Hematopoietic multipotent progenitor cell treated with erythropoietin and hydrocortisone succinate and interleukin-3 and kit ligand, for 17 days (in vitro differentiated cells): ENCODE data around the gene CCDC107.
"Not testable (repeated sequence)": the region's sequence is repeated elsewhere in the genome, so short reads cannot be mapped to it uniquely, and the experiment has no call there.

Experiments
- DNase-seq: peaks from one replicate; pipeline ENCODE4 v3.0.0-alpha.2; 2015; ENCODE audit warnings: low spot score

Gene CCDC107

DNA sequence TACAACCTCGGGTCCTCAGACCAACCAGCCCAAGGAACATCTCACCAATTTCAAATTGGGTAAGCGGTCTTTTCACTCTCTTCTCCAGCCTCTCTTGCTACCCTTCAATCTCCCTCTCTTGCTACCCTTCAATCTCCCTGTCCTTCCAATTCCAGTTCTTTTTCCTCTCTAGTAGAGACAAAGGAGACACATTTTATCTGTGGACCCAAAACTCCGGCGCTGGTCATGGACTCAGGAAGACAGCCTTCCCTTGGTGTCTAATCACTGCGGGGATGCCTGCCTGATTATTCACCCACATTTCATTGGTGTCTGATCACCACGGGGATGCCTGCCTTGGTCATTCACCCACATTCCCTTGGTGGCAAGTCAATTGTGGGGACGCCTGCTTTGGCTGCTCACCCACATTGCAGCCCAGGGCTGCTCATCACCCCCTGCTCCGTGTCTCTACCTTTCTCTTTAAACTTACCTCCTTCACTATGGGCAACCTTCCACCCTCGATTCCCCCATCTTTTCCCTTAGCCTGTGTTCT lies 20.6 kb upstream of the CCDC107 start:
- DNase-seq: not testable (repeated sequence)

GRCh38 chr9:35638751-35639150 lies 19.3 kb upstream of the CCDC107 start:
- not testable (repeated sequence) for DNase-seq

DNA sequence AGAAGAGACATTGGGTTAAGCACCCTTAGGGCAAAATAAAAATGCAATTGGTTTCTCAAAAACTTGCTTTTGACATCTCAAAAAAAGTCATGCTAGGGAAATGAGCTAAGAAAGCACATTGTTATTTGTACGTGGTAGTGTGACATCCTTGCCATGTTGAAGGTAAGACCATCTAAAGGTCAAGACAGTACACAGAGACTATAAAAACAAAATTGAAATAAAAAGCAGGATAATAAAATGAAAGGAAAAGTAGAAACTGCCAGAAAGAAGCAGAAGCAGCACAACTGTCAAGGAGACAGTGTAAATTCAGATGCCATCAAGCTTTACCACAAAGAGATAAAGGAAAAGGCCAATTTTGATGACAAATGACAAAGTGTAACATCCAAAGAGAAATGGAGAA lies 18.9 kb upstream of the CCDC107 start:
- not testable (repeated sequence) for DNase-seq

GRCh38 chr9:35639631-35640030 lies 18.5 kb upstream of the CCDC107 start:
- DNase-seq: no peak

- DNase-seq: not testable (repeated sequence)
Observed at GRCh38 chr9:35640431-35640830, 17.7 kb upstream of the CCDC107 start.

- DNase-seq: not testable (repeated sequence)
Observed at GRCh38 chr9:35641478-35641877, 16.6 kb upstream of the CCDC107 start.

DNA sequence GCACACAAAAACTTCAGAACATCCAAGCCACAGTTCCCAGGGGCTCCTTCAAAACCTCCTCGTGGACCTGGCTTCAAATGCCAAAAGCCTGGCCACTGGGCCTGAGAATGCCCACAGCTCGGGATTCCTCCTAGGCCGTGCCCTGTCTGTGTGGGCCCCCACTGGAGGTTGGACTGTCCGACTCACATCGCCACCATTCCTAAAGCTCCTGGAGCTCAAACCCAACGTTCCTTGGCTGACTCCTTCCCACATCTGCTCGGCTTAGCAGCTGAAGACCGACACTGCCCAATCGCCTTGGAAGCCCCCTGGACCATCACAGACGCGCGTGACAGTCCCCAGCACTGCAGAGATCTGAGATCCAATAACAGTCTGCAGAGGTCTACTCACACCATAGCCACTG lies 15.0 kb upstream of the CCDC107 start:
- no peak for DNase-seq

- DNase-seq: not testable (repeated sequence)
Observed at GRCh38 chr9:35645736-35646135, 12.4 kb upstream of the CCDC107 start.

- no peak for DNase-seq
Observed at GRCh38 chr9:35646153-35646532, 11.9 kb upstream of the CCDC107 start.

- peak; percentile 87 for DNase-seq
Observed at GRCh38 chr9:35646533-35647265, 11.4 kb upstream of the CCDC107 start.

GRCh38 chr9:35649431-35650340 lies 8.4 kb upstream of the CCDC107 start:
- no peak for DNase-seq

DNA sequence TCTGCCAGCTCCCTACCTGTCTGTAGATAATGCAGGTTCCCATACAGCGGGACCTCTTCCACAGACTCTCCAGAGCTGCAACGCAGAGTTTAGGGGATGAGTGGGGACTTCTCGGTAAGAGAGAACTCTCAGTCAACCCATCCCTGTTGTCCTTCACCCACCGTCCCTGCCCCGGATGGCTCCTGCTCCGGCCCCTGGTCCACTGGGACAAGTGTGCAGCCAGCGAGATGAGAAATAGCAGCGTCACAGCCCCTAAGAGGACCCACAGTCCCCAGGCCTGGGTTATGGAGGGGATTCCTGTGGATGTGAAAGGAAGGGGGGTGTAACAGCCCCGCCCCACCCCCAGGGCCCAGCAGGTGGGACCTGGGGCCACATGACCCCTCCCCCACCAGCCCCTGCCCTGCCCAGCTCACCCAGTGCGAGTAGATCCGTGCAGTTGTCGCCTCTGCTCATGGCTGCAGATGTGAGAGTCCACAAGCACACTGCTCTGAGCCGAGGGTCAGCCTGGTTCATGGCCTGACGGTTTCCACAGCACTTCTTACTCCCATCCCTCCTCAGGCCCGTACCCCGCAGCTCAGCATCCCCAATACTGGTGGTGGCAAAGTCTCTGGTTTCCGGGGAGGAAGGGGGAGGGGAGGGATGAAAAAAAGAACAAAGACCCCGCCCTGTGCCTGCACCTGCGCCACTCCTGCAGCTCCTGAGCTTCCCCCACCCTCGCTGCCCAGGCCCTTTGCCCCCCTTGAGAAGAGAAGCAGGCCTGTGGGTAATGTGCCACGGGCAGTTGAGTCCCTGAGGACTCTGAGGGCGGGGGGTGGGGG lies 7.5 kb upstream of the CCDC107 start, which contains the start of gene SIT1:
Gene SIT1 (minus strand): TSS at position 591 of the 818 bp plus-strand sequence. CDS start 78 bp downstream, at position 513.
- no peak for DNase-seq

GRCh38 chr9:35651956-35652828 lies 5.9 kb upstream of the CCDC107 start:
- no peak for DNase-seq

- no peak for DNase-seq
Observed at GRCh38 chr9:35652829-35653209, 5.3 kb upstream of the CCDC107 start.

GRCh38 chr9:35653611-35654010 lies 4.5 kb upstream of the CCDC107 start:
- no peak for DNase-seq

- no peak for DNase-seq
Observed at GRCh38 chr9:35656348-35656747, 1.7 kb upstream of the CCDC107 start.

GRCh38 chr9:35656831-35657545 lies 1.1 kb upstream of the CCDC107 start:
- no peak for DNase-seq

DNA sequence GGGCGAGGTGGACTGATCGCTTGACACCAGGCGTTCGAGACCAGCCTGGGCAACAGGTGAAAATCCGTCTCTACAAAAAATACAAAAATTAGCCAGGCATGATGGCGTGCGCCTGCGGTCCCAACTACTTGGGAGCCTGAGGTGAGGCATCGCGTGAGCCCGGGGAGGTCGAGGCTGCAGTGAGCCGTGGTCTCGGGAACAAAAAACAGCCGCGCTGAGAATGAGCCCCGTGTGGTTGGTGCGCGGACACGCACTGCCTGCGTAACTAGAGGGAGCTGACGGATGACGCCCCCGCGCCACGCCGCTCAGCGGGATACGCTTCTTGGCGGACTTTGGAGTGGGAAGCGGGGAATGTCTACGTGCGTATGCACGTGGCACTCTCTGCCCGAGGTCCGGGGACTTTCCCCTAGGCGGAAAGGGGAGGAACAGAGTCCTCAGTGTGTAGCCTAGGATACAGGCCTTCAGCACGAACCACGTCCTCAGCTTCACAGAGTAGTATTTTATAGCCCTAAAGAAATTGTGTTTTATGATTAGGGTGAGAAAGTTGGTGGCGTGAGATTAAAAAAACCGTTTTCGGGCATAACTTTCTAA lies 451 bp upstream of the CCDC107 start, which contains the start of gene RMRP:
Gene RMRP (minus strand): TSS at position 474 of the 591 bp plus-strand sequence.
- DNase-seq: peak; percentile 95

DNA sequence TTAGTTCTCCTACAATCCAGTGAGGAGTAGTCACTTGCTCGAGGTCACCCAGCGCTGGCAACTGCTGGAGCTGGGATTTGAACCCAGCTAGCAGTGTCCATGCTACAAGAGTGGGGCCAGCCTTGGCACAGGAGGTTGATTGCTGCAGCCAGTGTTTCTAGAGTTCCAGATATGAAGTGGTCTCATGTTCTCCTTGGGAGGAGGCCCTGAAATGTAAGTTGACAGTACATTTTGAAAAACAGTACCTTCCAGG lies 802 bp downstream of the CCDC107 start:
- DNase-seq: no peak

DNA sequence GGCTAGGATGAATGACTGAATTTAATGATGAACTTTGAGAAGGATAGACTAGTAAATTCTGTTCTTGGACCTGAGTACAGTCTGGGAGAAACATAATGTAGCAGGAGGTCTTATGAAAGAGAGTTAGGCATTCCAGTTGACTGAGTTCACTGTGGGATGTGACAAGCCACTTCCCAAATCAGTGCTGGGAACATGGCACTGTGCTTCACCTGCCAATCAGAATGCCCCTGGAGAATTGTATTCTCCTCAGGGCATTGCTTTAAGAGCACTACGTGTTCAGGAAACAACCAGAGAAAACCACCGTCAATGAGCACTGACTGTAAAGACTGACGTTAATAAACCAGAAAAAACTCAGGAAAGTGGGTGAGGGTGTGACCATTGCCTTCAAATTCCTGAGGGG lies 1.2 kb downstream of the CCDC107 start:
- DNase-seq: no peak
